ENCODE measurements around the gene AR. TPM values are rescaled to one million over a fixed set of nuclear protein-coding genes. Genes with fewer than 3 reads are reported as not detected.
A peak's percentile ranks its signal among the peaks of the same experiment; 100 is the strongest.

Gene AR, protein sequence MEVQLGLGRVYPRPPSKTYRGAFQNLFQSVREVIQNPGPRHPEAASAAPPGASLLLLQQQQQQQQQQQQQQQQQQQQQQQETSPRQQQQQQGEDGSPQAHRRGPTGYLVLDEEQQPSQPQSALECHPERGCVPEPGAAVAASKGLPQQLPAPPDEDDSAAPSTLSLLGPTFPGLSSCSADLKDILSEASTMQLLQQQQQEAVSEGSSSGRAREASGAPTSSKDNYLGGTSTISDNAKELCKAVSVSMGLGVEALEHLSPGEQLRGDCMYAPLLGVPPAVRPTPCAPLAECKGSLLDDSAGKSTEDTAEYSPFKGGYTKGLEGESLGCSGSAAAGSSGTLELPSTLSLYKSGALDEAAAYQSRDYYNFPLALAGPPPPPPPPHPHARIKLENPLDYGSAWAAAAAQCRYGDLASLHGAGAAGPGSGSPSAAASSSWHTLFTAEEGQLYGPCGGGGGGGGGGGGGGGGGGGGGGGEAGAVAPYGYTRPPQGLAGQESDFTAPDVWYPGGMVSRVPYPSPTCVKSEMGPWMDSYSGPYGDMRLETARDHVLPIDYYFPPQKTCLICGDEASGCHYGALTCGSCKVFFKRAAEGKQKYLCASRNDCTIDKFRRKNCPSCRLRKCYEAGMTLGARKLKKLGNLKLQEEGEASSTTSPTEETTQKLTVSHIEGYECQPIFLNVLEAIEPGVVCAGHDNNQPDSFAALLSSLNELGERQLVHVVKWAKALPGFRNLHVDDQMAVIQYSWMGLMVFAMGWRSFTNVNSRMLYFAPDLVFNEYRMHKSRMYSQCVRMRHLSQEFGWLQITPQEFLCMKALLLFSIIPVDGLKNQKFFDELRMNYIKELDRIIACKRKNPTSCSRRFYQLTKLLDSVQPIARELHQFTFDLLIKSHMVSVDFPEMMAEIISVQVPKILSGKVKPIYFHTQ
- total RNA-seq: 1 to 10 TPM; 3.8 to 9.1 (median 7.4) TPM
- under 1 TPM in 2 of 3 donors, not detected in 1; under 0.01 to 0.42 TPM for polyA plus RNA-seq

DNA sequence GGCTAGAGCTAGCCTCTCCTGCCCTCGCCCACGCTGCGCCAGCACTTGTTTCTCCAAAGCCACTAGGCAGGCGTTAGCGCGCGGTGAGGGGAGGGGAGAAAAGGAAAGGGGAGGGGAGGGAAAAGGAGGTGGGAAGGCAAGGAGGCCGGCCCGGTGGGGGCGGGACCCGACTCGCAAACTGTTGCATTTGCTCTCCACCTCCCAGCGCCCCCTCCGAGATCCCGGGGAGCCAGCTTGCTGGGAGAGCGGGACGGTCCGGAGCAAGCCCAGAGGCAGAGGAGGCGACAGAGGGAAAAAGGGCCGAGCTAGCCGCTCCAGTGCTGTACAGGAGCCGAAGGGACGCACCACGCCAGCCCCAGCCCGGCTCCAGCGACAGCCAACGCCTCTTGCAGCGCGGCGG lies at the start of gene AR:
Gene AR (plus strand): TSS at position 204 of the 400 bp plus-strand sequence. CDS start 1,126 bp downstream, outside the sequence.
- WGBS, 2 donors: 1% methylated on average over 30 of the region's 30 CpGs
- TF ChIP-seq, protein P1, sequence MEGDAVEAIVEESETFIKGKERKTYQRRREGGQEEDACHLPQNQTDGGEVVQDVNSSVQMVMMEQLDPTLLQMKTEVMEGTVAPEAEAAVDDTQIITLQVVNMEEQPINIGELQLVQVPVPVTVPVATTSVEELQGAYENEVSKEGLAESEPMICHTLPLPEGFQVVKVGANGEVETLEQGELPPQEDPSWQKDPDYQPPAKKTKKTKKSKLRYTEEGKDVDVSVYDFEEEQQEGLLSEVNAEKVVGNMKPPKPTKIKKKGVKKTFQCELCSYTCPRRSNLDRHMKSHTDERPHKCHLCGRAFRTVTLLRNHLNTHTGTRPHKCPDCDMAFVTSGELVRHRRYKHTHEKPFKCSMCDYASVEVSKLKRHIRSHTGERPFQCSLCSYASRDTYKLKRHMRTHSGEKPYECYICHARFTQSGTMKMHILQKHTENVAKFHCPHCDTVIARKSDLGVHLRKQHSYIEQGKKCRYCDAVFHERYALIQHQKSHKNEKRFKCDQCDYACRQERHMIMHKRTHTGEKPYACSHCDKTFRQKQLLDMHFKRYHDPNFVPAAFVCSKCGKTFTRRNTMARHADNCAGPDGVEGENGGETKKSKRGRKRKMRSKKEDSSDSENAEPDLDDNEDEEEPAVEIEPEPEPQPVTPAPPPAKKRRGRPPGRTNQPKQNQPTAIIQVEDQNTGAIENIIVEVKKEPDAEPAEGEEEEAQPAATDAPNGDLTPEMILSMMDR (IDR thresholded peaks at IDR 0.05): no peak
- TF ChIP-seq POLR2AphosphoS5 (IDR thresholded peaks at IDR 0.05) (peak in 3 of 4 donors; percentile 14 to 51 (median 18)), EP300 (IDR thresholded peaks at IDR 0.05) (no peak), POLR2A (IDR thresholded peaks at IDR 0.05) (no peak)

DNA sequence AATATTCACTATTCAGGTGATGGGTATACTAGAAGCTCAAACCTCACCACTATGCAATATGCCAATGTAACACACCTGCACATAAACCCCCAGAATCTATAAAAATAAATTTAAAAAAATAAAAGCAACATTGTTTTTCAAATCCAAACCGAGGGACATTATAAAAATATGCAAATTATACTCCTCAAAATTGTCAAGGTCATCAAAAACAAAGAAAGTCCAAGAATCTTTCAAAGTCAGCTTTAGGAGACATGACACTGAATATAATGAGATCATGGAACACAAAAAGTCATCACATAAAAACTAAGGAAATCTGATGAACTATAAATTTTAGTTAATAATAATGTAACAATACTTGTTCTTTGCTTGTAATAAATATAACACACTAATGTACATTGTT lies 43.2 kb upstream of the AR start:
- DNase-seq: no peak
- H3K4me1 ChIP-seq: no peaks in the 10 kb centered on the region
- WGBS, 2 donors: 43 to 61% methylated on average over 1 of the region's 1 CpG
- intact Hi-C loops (cut with DNase I): no loop called here
- no peaks in the 10 kb centered on the region for H3K36me3 ChIP-seq
- H3K9me3 ChIP-seq: no peaks in the 10 kb centered on the region
- no peak for TF ChIP-seq POLR2AphosphoS5 (IDR thresholded peaks at IDR 0.05)
- TF ChIP-seq EP300 (IDR thresholded peaks at IDR 0.05): no peak
- TF ChIP-seq, protein P1 (IDR thresholded peaks at IDR 0.05): no peak
- no peak for TF ChIP-seq POLR2A (IDR thresholded peaks at IDR 0.05)
- no peaks in the 10 kb centered on the region for H3K27me3 ChIP-seq
- H3K27ac ChIP-seq: no peak overlapping the region
- no peak overlapping the region for H3K4me3 ChIP-seq

More for the DNA sequence above, at the start of gene AR:
- no peaks in the 10 kb centered on the region for H3K27me3 ChIP-seq
- peak; percentile 83 for DNase-seq
- peak within 1 kb of the TSS; percentile 36 to 56 (median 54) for H3K4me3 ChIP-seq
- H3K9me3 ChIP-seq: no peaks in the 10 kb centered on the region
- H3K4me1 ChIP-seq: peaks cover 0 to 9% (median 0%) of the 10 kb centered on the region in 4 donors
- no peaks in the 10 kb centered on the region for H3K36me3 ChIP-seq
- intact Hi-C loops (cut with DNase I): no loop called here
- peak within 1 kb of the TSS in 3 of 4 donors; percentile 75 to 81 (median 79) for H3K27ac ChIP-seq

- no peak for TF ChIP-seq POLR2AphosphoS5 (IDR thresholded peaks at IDR 0.05)
- TF ChIP-seq, protein P1 (IDR thresholded peaks at IDR 0.05): no peak
- no peak for TF ChIP-seq EP300 (IDR thresholded peaks at IDR 0.05)
- TF ChIP-seq POLR2A (IDR thresholded peaks at IDR 0.05): no peak
- no peak overlapping the region for H3K4me3 ChIP-seq
- peaks cover 0 to 4% (median 0%) of the 10 kb centered on the region in 4 donors for H3K9me3 ChIP-seq
- intact Hi-C loops (cut with DNase I): no loop called here
- no peak overlapping the region for H3K27ac ChIP-seq
- H3K36me3 ChIP-seq: no peaks in the 10 kb centered on the region
- no peaks in the 10 kb centered on the region for H3K27me3 ChIP-seq
- DNase-seq: no peak
- H3K4me1 ChIP-seq: no peaks in the 10 kb centered on the region
These were observed 40.8 kb upstream of the AR start for GRCh38 chrX:67503004-67503403.

GRCh38 chrX:67503453-67503852 lies 40.4 kb upstream of the AR start:
- intact Hi-C loops (cut with DNase I): no loop called here
- Histone ChIP-seq H3K36me3 (no peaks in the 10 kb centered on the region), H3K9me3 (peaks cover 0 to 4% (median 0%) of the 10 kb centered on the region in 4 donors), H3K4me1 (no peaks in the 10 kb centered on the region), H3K4me3 (no peak overlapping the region), H3K27ac (no peak overlapping the region), H3K27me3 (no peaks in the 10 kb centered on the region)
- WGBS, 2 donors: 63 to 79% methylated on average over 2 of the region's 2 CpGs
- TF ChIP-seq POLR2AphosphoS5 (IDR thresholded peaks at IDR 0.05) (no peak), EP300 (IDR thresholded peaks at IDR 0.05) (no peak), POLR2A (IDR thresholded peaks at IDR 0.05) (no peak)
- TF ChIP-seq, protein P1 (IDR thresholded peaks at IDR 0.05): no peak
- DNase-seq: no peak

Data from sigmoid colon (tissue), 7 donors.